ENCODE data around the gene CHCHD3. TPM values are rescaled to one million over a fixed set of nuclear protein-coding genes. Genes with fewer than 3 reads are reported as not detected.

The CHCHD3 gene
- total RNA-seq, 1 experiment from 2014 or later = 102 TPM

GRCh38 chr7:132943645-132944044 is 138.2 kb downstream of the CHCHD3 start:
- H3K27me3 Mint-ChIP-seq (ENCODE audit: insufficient read depth, unreplicated experiment) = no peaks in the 10 kb centered on the region
- no peaks in the 10 kb centered on the region for H3K9me3 ChIP-seq
- H3K4me1 ChIP-seq = no peaks in the 10 kb centered on the region
- no peak overlapping the region for H3K4me3 Mint-ChIP-seq (ENCODE audit: unreplicated experiment)
- intact Hi-C loops (cut with micrococcal nuclease; ENCODE audit: unreplicated experiment) = no loop called here
- no peak for TF ChIP-seq CTCF (IDR thresholded peaks at IDR 0.05; ENCODE audit: insufficient read depth in 1 of 2, low read depth in 1 of 2, low read length in 1 of 2, severe bottlenecking in 1 of 2, unreplicated experiment in 1 of 2)
- no peaks in the 10 kb centered on the region for H3K4me1 Mint-ChIP-seq (ENCODE audit: low read depth, unreplicated experiment)
- BruUV-seq (replicated peaks) = no TSS peak
- H3K4me3 ChIP-seq (ENCODE audit: low read depth, low read length) = no peak overlapping the region
- no peaks in the 10 kb centered on the region for H3K9me3 Mint-ChIP-seq (ENCODE audit: unreplicated experiment)
- CTCF ChIA-PET = no interaction called here
- no peaks in the 10 kb centered on the region for H3K36me3 ChIP-seq (ENCODE audit: control insufficient read depth, insufficient read depth, low read length)
- H3K27ac Mint-ChIP-seq (ENCODE audit: unreplicated experiment) = no peak overlapping the region
- H3K27me3 ChIP-seq (replicated peaks; ENCODE audit: control insufficient read depth, insufficient read depth, low read length) = no peaks in the 10 kb centered on the region
- H3K36me3 Mint-ChIP-seq (ENCODE audit: insufficient read depth, unreplicated experiment) = no peaks in the 10 kb centered on the region
- POLR2A ChIA-PET = no interaction called here
- DNase-seq = no peak

- ChIA-PET POLR2A (no interaction called here), CTCF (no interaction called here)
- no peak overlapping the region for H3K27ac Mint-ChIP-seq (ENCODE audit: unreplicated experiment)
- no TSS peak for BruUV-seq (replicated peaks)
- no peak for TF ChIP-seq CTCF (IDR thresholded peaks at IDR 0.05; ENCODE audit: insufficient read depth in 1 of 2, low read depth in 1 of 2, low read length in 1 of 2, severe bottlenecking in 1 of 2, unreplicated experiment in 1 of 2)
- H3K36me3 Mint-ChIP-seq (ENCODE audit: insufficient read depth, unreplicated experiment) = no peaks in the 10 kb centered on the region
- no peak for DNase-seq
- H3K4me1 Mint-ChIP-seq (ENCODE audit: low read depth, unreplicated experiment) = no peaks in the 10 kb centered on the region
- intact Hi-C loops (cut with micrococcal nuclease; ENCODE audit: unreplicated experiment) = no loop called here
- no peak overlapping the region for H3K4me3 Mint-ChIP-seq (ENCODE audit: unreplicated experiment)
- H3K27me3 Mint-ChIP-seq (ENCODE audit: insufficient read depth, unreplicated experiment) = no peaks in the 10 kb centered on the region
- no peaks in the 10 kb centered on the region for H3K4me1 ChIP-seq
- no peaks in the 10 kb centered on the region for H3K9me3 ChIP-seq
- no peaks in the 10 kb centered on the region for H3K9me3 Mint-ChIP-seq (ENCODE audit: unreplicated experiment)
- no peaks in the 10 kb centered on the region for H3K27me3 ChIP-seq (replicated peaks; ENCODE audit: control insufficient read depth, insufficient read depth, low read length)
- no peaks in the 10 kb centered on the region for H3K36me3 ChIP-seq (ENCODE audit: control insufficient read depth, insufficient read depth, low read length)
- no peak overlapping the region for H3K4me3 ChIP-seq (ENCODE audit: low read depth, low read length)
Measured at GRCh38 chr7:132942701-132943100, 139.2 kb downstream of the CHCHD3 start.

GRCh38 chr7:132941905-132942304 is 140.0 kb downstream of the CHCHD3 start:
- Mint-ChIP-seq H3K36me3 (ENCODE audit: insufficient read depth, unreplicated experiment) (no peaks in the 10 kb centered on the region), H3K27ac (ENCODE audit: unreplicated experiment) (no peak overlapping the region), H3K4me3 (ENCODE audit: unreplicated experiment) (no peak overlapping the region), H3K9me3 (ENCODE audit: unreplicated experiment) (no peaks in the 10 kb centered on the region), H3K27me3 (ENCODE audit: insufficient read depth, unreplicated experiment) (no peaks in the 10 kb centered on the region), H3K4me1 (ENCODE audit: low read depth, unreplicated experiment) (no peaks in the 10 kb centered on the region)
- DNase-seq = no peak
- Histone ChIP-seq H3K4me1 (no peaks in the 10 kb centered on the region), H3K9me3 (no peaks in the 10 kb centered on the region), H3K36me3 (ENCODE audit: control insufficient read depth, insufficient read depth, low read length) (no peaks in the 10 kb centered on the region), H3K4me3 (ENCODE audit: low read depth, low read length) (no peak overlapping the region), H3K27me3 (replicated peaks; ENCODE audit: control insufficient read depth, insufficient read depth, low read length) (no peaks in the 10 kb centered on the region)
- ChIA-PET CTCF (no interaction called here), POLR2A (no interaction called here)
- TF ChIP-seq CTCF (IDR thresholded peaks at IDR 0.05; ENCODE audit: insufficient read depth in 1 of 2, low read depth in 1 of 2, low read length in 1 of 2, severe bottlenecking in 1 of 2, unreplicated experiment in 1 of 2) = no peak
- BruUV-seq (replicated peaks) = no TSS peak
- intact Hi-C loops (cut with micrococcal nuclease; ENCODE audit: unreplicated experiment) = no loop called here
